ENCODE data around the gene FERMT3. TPM values are rescaled to one million over a fixed set of nuclear protein-coding genes. Genes with fewer than 3 reads are reported as not detected.

FERMT3 gene
- total RNA-seq, 4 donors from 2014 or later = 15.1 to 94.1 (median 23.2) TPM

GRCh38 chr11:64224891-64225607 lies 18.5 kb downstream of the FERMT3 start:
- H3K4me1 ChIP-seq = peaks cover 0 to 37% (median 12%) of the 10 kb centered on the region in 4 donors

GRCh38 chr11:64225608-64226506 lies 19.3 kb downstream of the FERMT3 start, which contains the start of the genes NUDT22 and TRPT1:
Gene NUDT22, plus strand, starts transcription at chr11:64226274. Its CDS starts 379 bp downstream, at chr11:64226653.
Gene TRPT1, minus strand, starts transcription at chr11:64226186. Its CDS starts 326 bp downstream, at chr11:64225860.
- Histone ChIP-seq H3K9me3 (no peaks in the 10 kb centered on the region), H3K4me3 (peak within 1 kb of the TSS; percentile 67 to 87 (median 76)), H3K4me1 (peaks cover 0 to 37% (median 12%) of the 10 kb centered on the region in 4 donors), H3K27ac (peak within 1 kb of the TSS; percentile 86 to 97 (median 92)), H3K36me3 (peaks cover 0 to 18% (median 0%) of the 10 kb centered on the region in 3 donors), H3K27me3 (no peaks in the 10 kb centered on the region)
- peak in 1 of 6 experiments; percentile 3 for TF ChIP-seq CTCF (IDR thresholded peaks at IDR 0.05)
- peak; percentile 90 to 91 for TF ChIP-seq POLR2A (IDR thresholded peaks at IDR 0.05)
- DNase-seq = peak; percentile 92 to 97 (median 97)

More at GRCh38 chr11:64224891-64225607, 18.5 kb downstream of the FERMT3 start:
- Histone ChIP-seq H3K9me3 (no peaks in the 10 kb centered on the region), H3K27ac (peak overlapping the region; percentile 86 to 97 (median 92)), H3K36me3 (peaks cover 0 to 26% (median 0%) of the 10 kb centered on the region in 3 donors), H3K4me3 (peak overlapping the region; percentile 67 to 87 (median 76)), H3K27me3 (no peaks in the 10 kb centered on the region)
- DNase-seq = no peak
- TF ChIP-seq POLR2A (IDR thresholded peaks at IDR 0.05) (no peak), CTCF (IDR thresholded peaks at IDR 0.05) (no peak)

- Histone ChIP-seq H3K36me3 (peaks cover 0 to 10% (median 0%) of the 10 kb centered on the region in 3 donors), H3K9me3 (no peaks in the 10 kb centered on the region), H3K27ac (peak overlapping the region; percentile 86 to 97 (median 92)), H3K4me1 (peaks cover 0 to 41% (median 13%) of the 10 kb centered on the region in 4 donors), H3K27me3 (no peaks in the 10 kb centered on the region), H3K4me3 (peak overlapping the region; percentile 67 to 87 (median 76))
- DNase-seq = peak; percentile 77 to 89 (median 85)
- TF ChIP-seq CTCF (IDR thresholded peaks at IDR 0.05) (peak in 1 of 6 experiments; percentile 8), POLR2A (IDR thresholded peaks at IDR 0.05) (no peak)
Observed at GRCh38 chr11:64226507-64227051, 20.1 kb downstream of the FERMT3 start.

GRCh38 chr11:64227405-64227956 lies 21.0 kb downstream of the FERMT3 start:
- Histone ChIP-seq H3K4me3 (peak overlapping the region; percentile 67 to 87 (median 76)), H3K4me1 (peaks cover 0 to 49% (median 15%) of the 10 kb centered on the region in 4 donors)
- no peak for TF ChIP-seq POLR2A (IDR thresholded peaks at IDR 0.05)
- no peak for TF ChIP-seq CTCF (IDR thresholded peaks at IDR 0.05)

More at GRCh38 chr11:64227405-64227956, 21.0 kb downstream of the FERMT3 start:
- Histone ChIP-seq H3K9me3 (no peaks in the 10 kb centered on the region), H3K36me3 (peaks cover 0 to 6% (median 0%) of the 10 kb centered on the region in 3 donors), H3K27me3 (no peaks in the 10 kb centered on the region), H3K27ac (peak overlapping the region; percentile 86 to 97 (median 92))
- DNase-seq = no peak

All from Peyer's patch (tissue), 4 donors.